Activated CD8-positive, alpha-beta T cell treated with anti-CD3 and anti-CD28 coated beads for 36 hours (primary cell): ENCODE results near the gene HBA2. TPM values are rescaled to one million over a fixed set of nuclear protein-coding genes. Genes with fewer than 3 reads are reported as not detected.

Experiments used
- ATAC-seq: fragments of 200-7000 bp; cut with Tn5 transposase; one replicate; pipeline ENCODE4 v1.10.0; 2021; ENCODE audit warnings: mild to moderate bottlenecking, moderate library complexity
- CTCF ChIA-PET: fragments of 350-600 bp; sonication (Branson Sonifier 250); formaldehyde crosslinking; loops from one replicate; lab custom pipeline; 2021; ENCODE audit warnings: antibody characterized with exemption; lab: Charles Lee
- POLR2A ChIA-PET: fragments of 350-600 bp; sonication (Branson Sonifier 250); formaldehyde crosslinking; loops from one replicate; lab custom pipeline; 2021; ENCODE audit warnings: antibody characterized with exemption; lab: Charles Lee
- DNase-seq: peaks from one replicate; pipeline ENCODE4 v3.0.0-alpha.2; 2020
- H3K27ac Mint-ChIP-seq: one replicate; pipeline ENCODE4 v1.8.0; 2021; ENCODE audit warnings: mild to moderate bottlenecking, mixed read lengths
- H3K27me3 Mint-ChIP-seq: one replicate; pipeline ENCODE4 v1.8.0; 2021; ENCODE audit warnings: mixed read lengths
- H3K36me3 Mint-ChIP-seq: one replicate; pipeline ENCODE4 v1.8.0; 2021; ENCODE audit warnings: low read depth, mixed read lengths
- H3K4me1 Mint-ChIP-seq: one replicate; pipeline ENCODE4 v1.8.0; 2021; ENCODE audit warnings: low read depth, mixed read lengths
- H3K4me3 Mint-ChIP-seq: one replicate; pipeline ENCODE4 v1.8.0; 2021; ENCODE audit warnings: mild to moderate bottlenecking, moderate library complexity, mixed read lengths
- H3K9me3 Mint-ChIP-seq: one replicate; pipeline ENCODE4 v1.8.0; 2021; ENCODE audit warnings: mixed read lengths
- CTCF ChIP-seq: fragments of 200-600 bp; IDR thresholded peaks from one replicate; pipeline ENCODE4 v1.8.0; 2022; ENCODE audit warnings: antibody characterized with exemption, mild to moderate bottlenecking
- intact Hi-C: fragments of 100-400 bp; cut with micrococcal nuclease; formaldehyde crosslinking; loops from one replicate; pipeline ENCODE4 v1.10.0; 2022
- total RNA-seq, 2 experiments: library from RNA; stranded (reverse); gene quantifications; one replicate each; pipeline ENCODE4 v1.2.3, GENCODE V29; 2021

The HBA2 gene
- total RNA-seq, 2 experiments from 2014 or later: not detected

GRCh38 chr16:178668-179015, 6.0 kb downstream of the HBA2 start:
- POLR2A ChIA-PET: interaction anchor here (1.3 kb wide), 1 partner anchor 10 kb away, joined by 3 read pairs; no protein-coding TSS in a partner anchor
- Mint-ChIP-seq H3K9me3 (no peaks in the 10 kb centered on the region), H3K27ac (no peak overlapping the region), H3K27me3 (peaks cover 40% of the 10 kb centered on the region), H3K36me3 (no peaks in the 10 kb centered on the region), H3K4me1 (peaks cover 12% of the 10 kb centered on the region), H3K4me3 (no peak overlapping the region)
- ATAC-seq: no peak
- no peak for DNase-seq
- intact Hi-C loops: no loop called here
- TF ChIP-seq CTCF: no peak
- CTCF ChIA-PET: interaction anchor here (1.1 to 2.4 kb wide), 3 partner anchors 71 to 116 kb away, joined by 3 to 6 read pairs (median 5); no protein-coding TSS in a partner anchor

- no peak overlapping the region for H3K27ac Mint-ChIP-seq
- peaks cover 12% of the 10 kb centered on the region for H3K4me1 Mint-ChIP-seq
- no peaks in the 10 kb centered on the region for H3K9me3 Mint-ChIP-seq
- intact Hi-C loops: loop anchor here (5.0 kb wide), 1 partner anchor 72 kb away; no protein-coding TSS in a partner anchor
- POLR2A ChIA-PET: interaction anchor here (1.0 to 1.3 kb wide), 3 partner anchors 9 to 13 kb away, joined by 3 to 4 read pairs (median 3); no protein-coding TSS in a partner anchor
- DNase-seq (no peak), ATAC-seq (no peak)
- H3K27me3 Mint-ChIP-seq: peaks cover 35% of the 10 kb centered on the region
- H3K36me3 Mint-ChIP-seq: no peaks in the 10 kb centered on the region
- H3K4me3 Mint-ChIP-seq: peak overlapping the region; percentile 40
- CTCF ChIA-PET: interaction anchor here (0.9 to 4.1 kb wide), 12 partner anchors 12 to 117 kb away, joined by 3 to 33 read pairs (median 5); no protein-coding TSS in a partner anchor
- no peak for TF ChIP-seq CTCF
These were observed 6.8 kb downstream of the HBA2 start for GRCh38 chr16:179211-180092.

- Mint-ChIP-seq H3K4me3 (peak within 1 kb of the TSS; percentile 40), H3K36me3 (peaks cover 2% of the 10 kb centered on the region), H3K4me1 (peaks cover 9% of the 10 kb centered on the region), H3K27me3 (peaks cover 28% of the 10 kb centered on the region), H3K27ac (no peak within 1 kb of the TSS), H3K9me3 (no peaks in the 10 kb centered on the region)
- ATAC-seq (peak; percentile 22), DNase-seq (peak; percentile 56)
- CTCF ChIA-PET: interaction anchor here (0.7 to 4.1 kb wide), 13 partner anchors 12 to 117 kb away, joined by 3 to 33 read pairs (median 5); no protein-coding TSS in a partner anchor
- POLR2A ChIA-PET: interaction anchor here (0.8 to 1.1 kb wide), 3 partner anchors 12 to 109 kb away, joined by 3 to 4 read pairs (median 3); no protein-coding TSS in a partner anchor
- peak; percentile 81 for TF ChIP-seq CTCF
- intact Hi-C loops: loop anchor here (5.0 kb wide), 1 partner anchor 73 kb away; no protein-coding TSS in a partner anchor
These were observed 7.5 kb downstream of the HBA2 start, which contains the start of gene HBQ1 for GRCh38 chr16:180101-180675. Gene HBQ1 (plus strand): TSS chr16:180459. CDS start chr16:180487, 28 bp downstream.

GRCh38 chr16:180681-181564, 8.2 kb downstream of the HBA2 start:
- Mint-ChIP-seq H3K4me1 (peaks cover 4% of the 10 kb centered on the region), H3K9me3 (no peaks in the 10 kb centered on the region), H3K36me3 (peaks cover 9% of the 10 kb centered on the region), H3K4me3 (peak overlapping the region; percentile 38), H3K27ac (no peak overlapping the region), H3K27me3 (peaks cover 23% of the 10 kb centered on the region)
- CTCF ChIA-PET: interaction anchor here (0.6 to 4.1 kb wide), 30 partner anchors 10 to 118 kb away, joined by 3 to 33 read pairs (median 4); no protein-coding TSS in a partner anchor
- ATAC-seq (peak; percentile 88), DNase-seq (peak; percentile 91)
- intact Hi-C loops: loop anchor here (5.0 kb wide), 1 partner anchor 74 kb away; no protein-coding TSS in a partner anchor
- POLR2A ChIA-PET: interaction anchor here (0.7 to 1.3 kb wide), 8 partner anchors 11 to 110 kb away, joined by 3 to 5 read pairs (median 4); no protein-coding TSS in a partner anchor
- TF ChIP-seq CTCF: no peak
